SKM-1 treated with dmso at 0.1 percent for 144 hours (cell line): Measurements from ENCODE around the gene SEMA3E.
A peak's percentile ranks its signal among the peaks of the same experiment; 100 is the strongest.
"Not testable (repeated sequence)": the region's sequence is repeated elsewhere in the genome, so short reads cannot be mapped to it uniquely, and the experiment has no call there.

Source experiments
- DNase-seq: peaks from one replicate; lab custom pipeline; 2025; ENCODE audit not compliant: unreplicated experiment; lab: John Stamatoyannopoulos, UW

The SEMA3E gene

DNA sequence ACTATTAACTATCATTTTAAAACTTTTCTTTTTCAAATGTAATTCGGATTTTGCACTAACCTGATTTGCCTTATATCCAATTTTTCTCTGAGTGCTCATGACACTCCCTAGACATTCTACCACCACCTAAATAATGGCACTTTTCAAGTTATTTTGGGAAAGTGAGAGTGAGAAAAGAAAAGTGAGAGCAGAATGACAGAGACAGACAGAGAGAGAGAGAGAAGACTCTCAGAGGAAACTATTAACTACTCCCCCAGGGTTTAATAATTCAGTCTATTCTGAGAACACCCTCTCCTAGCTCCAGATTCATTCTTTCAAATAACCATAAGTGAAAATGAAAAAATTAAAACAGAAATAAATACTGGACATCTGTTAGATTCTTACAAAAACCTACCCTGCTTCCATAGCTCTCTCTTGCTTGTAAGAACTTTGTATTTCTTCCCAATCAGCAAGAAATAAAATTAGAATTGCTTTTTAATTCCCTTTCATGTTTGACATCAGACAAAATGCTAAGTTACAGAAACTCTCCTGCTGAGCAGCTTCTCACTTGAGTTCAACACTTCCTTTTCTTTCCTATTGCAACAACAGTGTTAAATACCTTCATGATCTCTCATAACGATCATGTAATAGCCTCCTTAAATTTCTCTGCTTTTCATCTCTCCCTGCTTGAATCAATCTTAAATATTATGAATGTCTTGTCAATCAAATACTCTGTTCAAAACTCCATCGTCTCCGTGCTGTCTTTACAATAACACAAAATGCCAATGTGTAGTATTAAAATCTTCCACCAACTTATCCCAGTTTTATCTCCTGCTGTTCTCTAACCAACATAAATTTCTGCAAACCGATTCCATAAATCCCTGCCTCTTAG, 191.7 kb downstream of the SEMA3E start:
- no peak for DNase-seq

DNA sequence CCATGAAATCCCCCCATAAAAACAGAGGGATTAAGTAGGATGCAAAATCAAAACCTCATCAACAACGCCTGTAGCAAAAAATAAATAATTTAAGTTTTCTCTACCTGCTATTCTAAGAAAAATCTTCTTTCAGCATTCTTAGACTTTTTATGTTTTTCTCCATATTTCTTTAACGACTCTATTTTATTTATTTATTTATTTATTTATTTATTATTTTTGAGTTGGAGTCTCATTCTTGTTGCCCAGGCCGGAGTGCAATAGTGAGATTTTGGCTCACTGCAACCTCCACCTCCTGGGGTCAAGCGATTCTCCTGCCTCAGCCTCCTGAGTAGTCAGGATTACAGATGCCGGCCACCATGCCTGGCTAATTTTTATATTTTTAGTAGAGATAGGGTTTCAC, 192.5 kb downstream of the SEMA3E start:
- DNase-seq = no peak

DNA sequence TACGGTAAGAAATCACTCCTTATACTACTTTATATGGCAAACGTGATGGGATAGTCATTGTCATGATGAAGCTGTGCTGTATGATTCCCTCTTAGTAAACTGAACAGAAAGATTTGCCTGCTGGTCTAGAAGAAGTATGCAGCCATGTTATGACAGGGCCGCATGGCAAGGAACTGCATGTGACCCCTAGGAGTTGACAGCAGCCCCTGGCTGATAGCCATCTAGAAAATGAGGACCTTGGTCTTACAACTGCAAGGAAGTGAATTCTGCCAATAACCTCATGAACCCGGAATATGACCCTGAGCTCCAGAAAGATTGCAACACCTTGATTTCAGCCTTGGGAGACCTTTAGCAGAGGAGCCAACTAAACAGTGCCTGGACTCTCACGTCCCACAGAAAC, 193.3 kb downstream of the SEMA3E start:
- DNase-seq = peak; percentile 33

DNA sequence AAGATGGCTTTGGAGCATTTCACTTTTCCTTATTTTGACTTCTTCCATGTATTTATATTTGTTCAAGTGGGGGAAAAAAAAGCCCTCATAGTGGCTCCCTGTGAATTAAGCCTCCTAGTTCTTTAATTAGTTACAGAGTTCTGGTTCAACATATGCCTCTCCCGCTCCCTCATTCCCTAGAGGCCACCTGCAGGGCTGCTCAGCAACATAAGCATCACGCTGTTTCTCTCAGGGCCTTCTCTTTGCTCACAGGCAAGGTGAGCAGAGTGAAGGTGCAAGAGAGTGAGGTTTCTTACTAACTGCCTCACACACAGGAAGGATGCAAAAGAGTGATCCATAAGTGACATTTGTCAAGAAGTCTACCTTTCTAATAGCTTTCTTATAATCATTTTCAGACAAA, 196.7 kb downstream of the SEMA3E start:
- no peak for DNase-seq

DNA sequence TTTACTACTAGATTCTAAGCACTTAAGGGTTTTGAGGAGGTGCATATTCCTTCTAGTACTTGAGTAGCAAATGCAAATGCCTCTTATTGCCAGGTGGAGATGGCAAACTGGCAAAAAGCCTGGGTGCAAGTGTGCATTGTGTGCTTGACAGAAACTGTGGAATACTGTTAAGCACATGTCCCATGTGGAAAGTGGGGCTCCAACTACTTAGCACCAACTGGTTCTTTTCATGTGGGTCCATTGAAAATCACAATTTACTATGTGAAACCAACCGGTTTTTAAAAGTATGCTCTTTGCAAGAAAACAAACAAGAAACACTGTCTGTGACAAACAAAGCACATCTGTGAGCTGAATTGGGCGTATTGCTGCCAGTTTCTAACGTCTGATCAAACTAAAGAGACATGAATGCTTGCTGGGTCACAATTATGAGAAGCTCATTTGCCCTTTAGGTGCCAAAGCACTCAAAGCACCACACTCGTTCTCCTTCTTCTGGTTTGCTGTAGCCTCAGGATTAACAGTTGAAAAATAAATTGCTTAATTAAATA, 197.4 kb downstream of the SEMA3E start:
- DNase-seq = no peak

DNA sequence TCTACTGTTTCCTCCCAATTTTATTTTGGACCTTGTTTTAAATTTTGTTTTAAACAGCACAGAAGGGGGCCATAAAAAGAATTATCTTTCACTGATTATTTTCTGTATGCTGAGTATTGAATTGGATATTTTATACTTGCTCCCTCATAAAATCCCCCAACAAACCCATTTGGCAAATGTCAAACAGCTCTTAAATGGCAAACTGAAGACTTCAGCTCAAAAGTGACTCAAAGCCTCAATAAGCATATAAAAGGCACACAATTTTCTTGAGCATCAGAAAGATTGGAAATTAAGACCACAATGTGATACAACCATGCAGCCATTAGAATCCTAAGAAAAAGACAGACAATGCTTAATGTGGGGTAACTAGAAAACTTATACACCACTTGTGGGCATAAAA, 199.2 kb downstream of the SEMA3E start:
- no peak for DNase-seq

DNA sequence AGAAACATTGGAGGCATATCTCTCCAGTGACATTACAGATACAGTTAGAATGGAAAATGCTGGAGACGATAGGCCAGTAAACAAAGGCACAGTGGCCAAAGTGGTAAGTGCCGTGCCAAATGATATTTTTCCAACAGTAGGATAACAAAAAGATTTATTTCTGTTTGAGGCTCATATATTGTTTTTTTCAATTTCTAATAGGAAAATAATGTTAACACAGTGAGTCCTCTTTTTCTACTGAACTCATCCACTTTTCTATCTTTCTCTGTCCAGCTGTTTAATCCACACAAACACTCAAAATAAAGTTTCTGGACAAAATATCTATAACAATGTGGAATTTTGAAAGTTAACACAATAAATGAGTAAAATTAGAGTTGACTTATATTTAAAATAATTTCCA, 201.3 kb downstream of the SEMA3E start:
- no peak for DNase-seq

DNA sequence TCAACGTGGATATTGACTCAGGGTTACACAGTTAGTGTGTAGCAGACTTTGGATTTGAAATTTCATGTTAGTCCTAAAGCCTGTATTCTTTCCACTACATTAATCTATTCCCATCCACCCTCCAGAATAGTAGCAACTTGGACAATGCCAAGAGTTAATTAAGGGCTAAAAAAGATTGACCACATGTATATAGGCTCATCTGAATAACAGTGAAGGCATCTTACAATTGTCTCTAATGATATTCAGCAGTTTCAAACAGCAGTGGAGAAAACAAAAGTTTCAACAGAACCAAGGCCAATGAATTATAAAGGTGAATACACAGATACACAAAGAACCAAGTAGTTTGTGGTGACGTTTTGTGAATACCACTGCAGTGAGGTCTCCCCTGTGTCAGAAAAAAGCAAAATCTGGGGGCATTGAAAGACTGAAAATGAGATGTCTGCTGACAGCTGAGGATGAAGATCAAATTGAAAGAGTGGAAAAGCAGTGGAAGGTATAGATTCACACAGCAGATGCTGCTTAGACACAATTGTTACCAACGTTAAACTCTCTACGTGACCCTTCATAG, 202.8 kb downstream of the SEMA3E start:
- no peak for DNase-seq

DNA sequence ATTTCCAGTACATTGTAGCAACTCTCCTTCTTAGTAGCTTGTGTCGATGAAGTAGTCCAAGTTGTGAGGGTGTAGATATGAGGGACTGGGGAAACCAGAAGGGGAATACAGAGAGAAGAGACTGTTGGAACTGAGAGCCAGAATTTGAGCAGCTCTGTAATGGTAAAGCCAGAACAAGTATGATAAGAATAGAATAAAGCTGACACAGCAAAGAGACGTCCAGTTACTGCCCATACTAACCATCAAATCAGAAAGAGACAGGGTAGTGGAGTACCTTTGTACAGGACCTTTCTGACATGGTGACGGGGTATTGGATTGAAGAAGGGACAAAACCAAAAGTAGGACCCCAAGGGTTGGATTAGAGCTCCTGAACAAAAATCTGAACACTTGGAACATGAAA, 206.0 kb downstream of the SEMA3E start:
- DNase-seq = no peak

DNA sequence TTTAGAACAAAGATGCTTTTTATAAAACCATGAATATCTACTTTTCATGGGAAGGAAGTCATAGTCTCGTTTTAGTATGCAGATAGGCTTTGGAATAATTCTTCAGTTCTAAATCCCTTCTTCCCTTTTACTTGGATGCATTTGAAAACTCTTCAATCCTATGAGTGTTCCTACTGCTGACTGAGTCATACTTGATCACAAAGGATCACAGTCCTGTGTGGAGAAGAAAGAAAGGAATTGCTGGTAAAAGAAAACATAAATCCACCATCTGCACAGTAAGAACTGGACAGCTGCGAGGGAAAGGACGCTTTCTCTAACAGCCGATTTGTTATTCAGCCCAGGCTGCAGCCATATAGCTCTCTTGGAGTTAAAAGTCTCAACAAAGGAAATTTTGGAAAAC, 209.9 kb downstream of the SEMA3E start:
- DNase-seq = no peak

DNA sequence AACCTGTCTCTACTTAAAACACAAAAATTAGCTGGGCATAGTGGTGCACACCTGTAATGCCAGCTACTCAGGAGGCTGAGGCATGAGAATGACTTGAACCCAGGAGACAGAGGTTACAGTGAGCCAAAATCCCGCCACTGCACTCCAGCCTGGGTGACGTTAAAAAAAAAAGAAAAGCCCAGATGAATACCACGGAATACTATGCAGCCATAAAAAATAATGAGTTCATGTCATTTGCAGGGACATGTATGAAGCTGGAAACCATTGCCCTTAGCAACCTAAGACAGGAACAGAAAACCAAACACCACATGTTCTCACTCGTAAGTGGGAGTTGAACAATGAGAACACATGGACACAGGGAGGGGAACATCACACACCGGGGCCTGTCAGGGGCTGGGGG, 218.7 kb downstream of the SEMA3E start:
- DNase-seq = not testable (repeated sequence)

DNA sequence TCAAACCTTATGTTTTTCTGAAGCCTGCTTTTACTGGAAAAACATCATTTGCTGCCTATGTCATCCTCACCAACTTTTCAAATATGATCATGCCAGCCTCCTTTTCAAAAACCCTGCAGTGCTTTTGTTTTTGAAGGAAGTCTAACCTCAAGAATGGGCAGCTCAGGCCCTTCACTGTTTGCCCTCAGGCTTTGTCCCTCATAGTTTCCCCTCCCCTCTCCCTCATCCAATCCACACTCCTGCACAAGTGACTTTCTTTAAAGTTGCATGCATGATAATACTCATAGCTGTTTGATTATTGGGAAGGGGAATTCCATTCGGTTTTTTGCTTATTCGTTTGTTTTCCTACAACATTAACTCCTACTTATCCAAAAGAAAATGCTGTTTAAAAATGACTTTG, 219.4 kb downstream of the SEMA3E start:
- no peak for DNase-seq

DNA sequence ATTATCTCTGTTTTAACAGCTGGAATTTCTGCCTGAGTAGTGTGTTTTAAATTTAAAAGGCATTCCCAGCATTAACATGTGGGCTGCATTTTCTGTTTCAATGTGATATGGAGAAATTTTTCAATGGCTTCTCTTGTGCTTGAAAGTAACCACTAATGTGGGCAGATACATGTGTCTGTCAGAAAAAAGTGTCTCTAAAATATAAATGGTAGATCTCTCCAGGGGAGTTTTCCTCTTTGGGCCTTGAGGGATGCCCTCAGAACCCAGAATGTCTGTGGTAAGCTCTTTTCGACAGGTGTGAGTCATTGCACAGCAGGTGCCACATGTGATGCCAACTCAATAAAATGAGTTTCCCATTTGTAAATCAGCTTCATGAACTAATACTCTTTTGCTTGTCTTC, 221.1 kb downstream of the SEMA3E start:
- DNase-seq = no peak

DNA sequence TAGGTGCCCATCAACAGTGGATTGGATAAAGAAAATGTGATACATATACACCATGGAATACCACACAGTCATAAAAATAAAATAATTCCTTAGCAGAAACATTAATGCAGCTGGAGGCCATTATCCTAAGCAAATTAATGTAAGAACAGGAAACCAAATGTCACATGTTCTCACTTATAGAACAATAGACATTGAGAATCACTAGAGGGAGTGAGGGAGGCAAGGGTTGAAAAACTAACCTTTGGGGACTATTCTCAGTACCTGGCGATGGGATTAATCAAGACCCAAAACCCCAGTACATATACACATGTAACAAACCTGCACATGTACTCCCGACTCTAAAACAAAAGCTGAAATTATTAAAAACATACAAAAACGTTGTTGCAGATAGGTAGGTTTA, 222.6 kb downstream of the SEMA3E start:
- DNase-seq = no peak

DNA sequence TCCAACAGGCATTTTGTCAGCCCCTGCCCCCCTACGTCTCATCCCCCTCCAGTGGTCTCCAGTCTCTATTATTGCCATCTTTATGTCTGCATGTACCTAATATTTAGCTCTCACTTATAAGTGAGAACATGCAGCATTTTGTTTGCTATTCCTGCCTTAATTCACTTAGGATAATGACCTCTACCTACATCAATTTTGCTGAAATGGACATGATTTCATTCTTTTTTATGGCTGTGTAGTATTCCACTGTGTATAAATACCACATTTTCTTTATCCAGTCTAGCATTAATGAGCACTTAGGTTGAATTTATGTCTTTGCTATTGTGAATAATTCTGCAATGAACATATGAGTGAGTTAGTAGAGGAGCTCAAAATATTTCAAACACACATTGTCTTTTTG, 229.9 kb downstream of the SEMA3E start:
- no peak for DNase-seq

DNA sequence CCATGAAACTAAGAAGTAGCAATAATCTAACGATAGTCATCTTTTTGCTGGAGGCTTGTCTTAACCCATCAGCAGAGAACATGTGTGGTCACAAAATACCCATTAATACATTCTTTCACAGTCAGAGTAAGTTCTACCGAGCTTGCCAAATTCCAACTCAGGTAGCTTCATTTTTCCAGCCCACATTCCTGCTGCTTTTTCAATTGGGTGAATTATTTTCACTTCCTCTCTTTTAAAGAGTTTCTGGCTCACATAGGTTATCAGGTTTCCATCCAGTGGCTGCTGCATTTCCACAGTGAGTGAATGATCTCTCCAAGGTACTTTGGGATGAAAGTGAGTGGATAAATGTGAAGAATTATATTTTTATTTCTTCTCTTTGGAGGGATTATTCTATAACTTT, 233.1 kb downstream of the SEMA3E start:
- no peak for DNase-seq

DNA sequence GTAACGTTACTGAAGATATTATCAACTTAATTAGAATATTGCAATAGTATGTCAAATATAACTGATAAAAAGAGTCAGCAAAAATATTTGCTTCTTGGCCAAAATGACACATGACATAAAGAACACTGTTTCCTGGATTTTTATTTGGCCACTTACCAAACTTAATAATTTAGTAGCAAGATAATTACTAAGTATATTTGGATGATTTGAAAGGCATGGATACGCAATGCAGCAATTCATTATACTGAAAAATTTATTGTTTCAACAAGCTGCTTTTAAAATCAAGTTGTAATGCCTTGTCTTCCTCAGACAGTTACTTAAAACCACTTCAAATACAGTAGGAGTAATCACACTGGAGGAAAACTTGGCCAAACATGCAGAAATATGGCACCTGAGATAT, 234.0 kb downstream of the SEMA3E start:
- no peak for DNase-seq

DNA sequence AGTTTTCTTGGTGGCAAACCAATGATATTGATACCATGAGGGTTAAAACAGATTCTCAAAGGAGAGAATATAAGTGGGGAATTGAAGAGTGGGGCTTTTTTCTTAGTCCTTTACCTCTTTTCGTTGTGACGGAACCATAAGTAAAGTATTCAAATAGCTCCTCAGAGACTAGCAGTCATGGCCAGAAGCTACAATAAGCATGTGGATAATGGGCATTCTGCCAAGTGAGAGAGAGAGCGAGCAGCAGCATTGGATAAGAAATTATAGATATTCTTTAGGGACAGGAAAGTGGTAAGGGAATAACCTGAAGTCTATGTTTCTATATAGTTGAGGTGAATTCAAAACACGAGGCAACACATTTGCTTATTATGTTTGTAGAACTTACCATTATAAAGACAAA, 235.1 kb downstream of the SEMA3E start:
- no peak for DNase-seq

DNA sequence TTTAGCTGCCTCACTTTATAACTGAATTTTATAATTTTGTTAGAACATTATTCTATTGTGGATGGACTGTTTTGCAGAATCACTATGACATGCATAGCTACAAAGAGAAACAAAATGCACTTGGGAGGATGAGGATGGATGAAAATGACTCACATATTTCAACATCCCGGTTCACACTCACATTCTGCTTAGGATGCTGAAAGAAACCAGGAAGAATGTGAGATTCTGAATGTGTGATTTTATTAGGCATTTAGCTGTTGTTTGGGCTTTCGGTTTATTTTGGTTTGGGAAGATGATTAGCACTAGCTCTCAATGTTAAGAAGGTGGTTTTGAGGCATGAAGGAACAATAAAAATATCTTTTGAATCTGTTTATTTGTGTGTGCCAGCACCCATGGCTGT, 235.5 kb downstream of the SEMA3E start:
- DNase-seq = no peak

DNA sequence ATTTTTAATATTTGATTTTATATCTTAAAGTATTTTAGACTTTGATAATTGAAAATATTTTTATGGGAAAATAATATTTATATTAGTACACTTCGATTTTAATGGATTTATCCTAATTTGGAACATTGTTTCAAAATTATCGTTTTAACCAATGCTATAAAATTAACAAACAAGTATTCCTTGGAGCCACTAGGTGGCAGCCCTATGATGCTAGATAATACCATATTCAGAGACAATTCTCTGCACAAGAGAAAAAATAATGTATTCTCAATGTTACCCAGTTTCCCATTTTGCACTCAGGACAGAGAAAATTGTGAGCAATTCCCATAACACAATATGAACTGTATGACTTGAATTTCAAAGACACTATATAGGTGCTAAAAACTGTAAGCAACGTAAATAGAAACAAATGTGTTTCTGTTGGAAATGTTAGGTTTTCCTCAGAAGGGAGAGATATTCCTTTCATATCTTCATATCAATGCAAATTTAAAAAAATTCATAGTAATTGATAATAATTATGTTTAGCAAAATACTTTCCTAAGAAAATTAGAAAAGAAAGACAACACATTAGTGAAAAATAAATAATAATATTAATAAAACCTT, 237.8 kb downstream of the SEMA3E start:
- DNase-seq = peak; percentile 56

DNA sequence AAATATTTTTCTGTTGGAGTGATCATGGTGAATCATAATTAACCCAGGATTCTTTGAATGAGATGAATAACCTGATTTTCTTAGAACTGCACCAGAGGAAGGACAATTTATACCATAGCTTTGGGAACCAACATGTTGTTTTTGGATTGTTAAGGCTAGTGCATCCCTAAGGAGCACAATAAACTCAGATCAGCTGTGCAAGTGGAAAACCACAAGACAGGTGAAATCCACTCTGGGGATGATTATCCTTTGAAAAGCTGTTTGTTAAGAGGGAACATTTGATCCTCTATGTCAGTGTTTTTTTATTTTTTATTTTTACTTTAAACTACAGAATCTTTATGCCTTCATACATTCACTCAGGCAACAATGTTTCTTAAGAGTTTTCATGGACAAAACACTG, 254.2 kb downstream of the SEMA3E start:
- no peak for DNase-seq

DNA sequence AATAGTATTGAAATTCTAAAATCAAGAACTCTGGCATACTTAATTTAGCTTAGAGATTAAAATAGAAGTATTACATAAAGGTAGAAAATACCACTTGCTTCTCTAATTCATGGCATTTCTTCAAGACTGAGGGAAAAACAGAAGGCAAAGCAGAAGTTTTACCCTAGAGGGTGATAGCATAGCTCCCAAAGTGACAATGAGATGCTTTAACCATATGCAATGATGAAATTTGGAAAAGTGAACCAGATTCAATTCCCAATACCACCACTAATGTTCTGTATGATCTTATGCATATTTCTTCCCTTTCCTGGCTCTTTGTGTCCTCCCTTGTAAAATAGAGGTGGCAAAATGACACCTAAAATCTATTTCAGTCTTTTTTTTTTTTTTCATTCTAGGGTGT, 260.5 kb downstream of the SEMA3E start:
- DNase-seq = no peak
